ENCODE measurements around the gene RSKR.
A peak's percentile ranks its signal among the peaks of the same experiment; 100 is the strongest.
"Not testable (repeated sequence)": the region's sequence is repeated elsewhere in the genome, so short reads cannot be mapped to it uniquely, and the experiment has no call there.

Gene RSKR

DNA sequence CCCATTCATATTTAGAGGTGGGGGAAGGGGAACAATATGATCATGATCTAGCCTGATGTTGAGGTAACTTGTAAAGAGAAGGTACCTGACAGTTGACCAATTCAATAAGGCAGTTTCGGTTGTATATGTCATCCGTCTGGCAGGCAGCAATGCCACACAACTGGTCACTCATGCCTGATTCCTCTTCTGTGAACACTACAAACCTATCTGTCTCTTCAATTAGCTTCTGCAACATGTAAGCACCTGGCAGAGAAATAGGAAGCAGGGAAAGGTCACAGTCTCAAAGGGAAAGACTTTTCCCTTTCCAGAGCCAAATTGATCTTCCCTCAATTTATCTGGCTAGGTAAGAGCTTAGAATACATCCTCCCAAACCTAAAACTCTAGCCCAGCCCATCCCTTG, 10.2 kb upstream of the RSKR start:
- no peak for DNase-seq (ENCODE audit: low read depth in 4 of 4, low spot score in 1 of 4)

DNA sequence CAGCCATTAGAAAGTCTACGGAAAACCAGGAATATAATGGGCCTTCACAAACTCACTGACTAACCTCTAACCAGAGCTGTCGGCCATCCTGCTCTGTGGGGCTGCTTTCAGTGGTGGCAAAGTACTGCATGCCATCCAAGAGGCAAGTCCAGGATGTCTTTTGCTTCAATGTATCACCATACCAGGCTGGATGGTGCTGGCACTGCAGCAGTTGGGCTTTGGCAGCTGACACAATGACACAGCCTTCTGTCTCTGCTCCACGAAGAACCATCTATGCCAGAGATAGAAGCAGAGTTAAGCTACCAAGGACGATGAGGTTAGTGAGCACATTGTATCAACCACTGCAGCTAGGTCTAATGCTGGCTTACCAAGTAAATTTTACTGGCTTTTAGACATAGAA, 9.7 kb upstream of the RSKR start:
- DNase-seq (ENCODE audit: low read depth in 4 of 4, low spot score in 1 of 4), result no peak

DNA sequence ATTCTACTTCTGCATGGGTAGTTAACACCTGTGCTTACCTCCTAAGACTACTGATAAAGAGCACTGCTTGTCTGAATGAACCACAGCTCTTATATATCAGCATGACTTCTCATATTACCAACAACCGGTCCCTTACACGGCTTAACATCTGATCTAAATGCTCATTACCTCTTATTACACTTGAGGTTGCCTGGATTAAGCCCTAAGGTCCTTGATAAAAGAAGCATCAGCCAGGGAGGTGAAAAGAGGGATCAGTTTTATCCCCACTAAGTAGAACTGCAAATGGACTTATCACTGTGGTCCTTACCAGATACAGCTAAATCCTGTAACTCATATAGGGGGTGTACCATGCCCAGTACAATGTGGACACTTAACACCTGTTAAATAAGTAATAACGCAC, 8.2 kb upstream of the RSKR start:
- DNase-seq (ENCODE audit: low read depth in 4 of 4, low spot score in 1 of 4), result no peak

DNA sequence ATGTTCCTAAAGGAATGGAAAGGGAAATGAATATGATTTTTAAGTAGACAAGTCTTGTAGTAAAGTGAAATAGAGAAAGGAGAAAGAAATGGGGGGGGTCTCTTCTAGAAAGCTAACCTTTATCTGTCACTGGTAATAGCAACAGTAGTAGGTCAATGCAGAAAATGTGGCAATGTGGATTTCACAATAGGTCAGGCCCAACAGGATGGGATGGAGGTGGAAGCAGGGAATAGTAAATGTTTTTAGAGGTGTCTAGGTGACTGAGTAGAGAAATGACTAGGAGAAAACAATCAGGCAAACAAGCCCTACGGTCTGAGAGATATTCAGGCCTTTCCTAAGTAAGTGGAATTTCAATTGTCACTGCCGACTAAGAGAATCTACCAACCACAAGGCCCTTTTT, 6.0 kb upstream of the RSKR start:
- DNase-seq (ENCODE audit: low read depth in 4 of 4, low spot score in 1 of 4), result no peak

DNA sequence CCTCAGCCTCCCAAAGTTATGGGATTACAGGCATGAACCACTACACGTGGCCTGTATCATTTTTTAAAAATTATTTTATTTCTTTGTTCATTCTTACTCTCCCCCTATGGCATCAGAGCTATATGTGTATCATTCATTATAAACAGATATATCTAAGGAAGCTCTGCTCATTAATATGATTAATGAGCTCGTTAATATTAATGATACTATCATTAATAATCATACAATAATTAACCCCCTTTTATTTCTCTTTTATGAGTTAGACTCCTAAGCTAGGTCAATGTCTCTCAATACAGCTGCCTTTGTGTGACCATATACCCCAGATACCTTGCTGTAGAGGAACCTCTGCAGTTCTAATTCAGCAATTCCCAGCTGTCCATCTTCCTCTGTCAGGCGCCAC, 4.5 kb upstream of the RSKR start:
- no peak for DNase-seq (ENCODE audit: low read depth in 4 of 4, low spot score in 1 of 4)

DNA sequence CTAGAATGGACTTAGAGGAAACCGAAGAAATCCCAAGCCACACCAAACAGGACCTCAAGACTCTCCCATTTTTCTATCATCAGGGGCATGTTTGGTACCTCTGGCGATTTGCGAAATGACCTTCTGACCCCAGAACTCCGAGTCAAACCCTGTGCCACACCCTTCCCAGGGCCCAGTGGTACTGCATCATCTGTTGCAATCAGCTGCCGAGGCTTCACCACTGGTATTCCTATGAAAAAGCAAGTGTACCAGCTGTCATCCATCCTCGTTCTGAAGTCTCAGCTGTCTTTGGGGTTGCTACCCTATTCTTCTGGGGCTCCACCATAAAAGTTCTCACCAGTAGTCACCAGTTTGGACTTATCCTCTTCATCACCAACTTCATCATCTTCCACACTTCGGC, 2.3 kb upstream of the RSKR start:
- DNase-seq (ENCODE audit: low read depth in 4 of 4, low spot score in 1 of 4), result no peak

DNA sequence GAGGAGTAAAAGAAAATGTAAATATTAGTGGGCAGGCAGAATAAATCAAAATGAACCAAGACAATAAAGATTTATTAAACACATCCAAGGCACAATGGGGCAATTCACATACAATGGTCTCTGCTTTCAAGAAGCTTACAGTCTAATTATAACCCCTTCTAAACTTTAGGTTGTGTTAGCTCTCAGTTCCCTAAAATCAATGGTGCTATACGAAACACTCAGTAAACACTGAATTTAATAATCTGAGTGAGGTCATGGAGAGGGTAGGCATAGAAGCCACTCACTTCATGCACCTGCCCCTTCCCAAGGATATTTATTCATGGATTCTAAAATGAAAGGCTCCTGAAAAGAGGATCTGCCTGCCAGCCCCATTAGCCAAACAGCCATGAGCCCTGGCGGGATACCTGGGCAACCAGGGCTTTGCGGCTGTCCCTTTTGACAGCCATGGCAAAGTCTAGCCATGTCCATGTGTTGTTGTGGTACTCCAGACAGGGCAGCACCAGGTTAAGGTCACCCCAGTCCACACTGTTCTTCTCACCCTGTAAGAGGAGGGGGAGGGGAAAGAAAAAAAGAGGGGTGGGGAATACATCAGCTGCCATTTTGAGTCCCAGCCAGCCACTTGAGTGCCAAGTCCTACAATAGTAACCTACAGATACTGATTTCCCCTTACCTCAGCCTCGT, 1.4 kb upstream of the RSKR start:
- no peak for DNase-seq (ENCODE audit: low read depth in 4 of 4, low spot score in 1 of 4)

DNA sequence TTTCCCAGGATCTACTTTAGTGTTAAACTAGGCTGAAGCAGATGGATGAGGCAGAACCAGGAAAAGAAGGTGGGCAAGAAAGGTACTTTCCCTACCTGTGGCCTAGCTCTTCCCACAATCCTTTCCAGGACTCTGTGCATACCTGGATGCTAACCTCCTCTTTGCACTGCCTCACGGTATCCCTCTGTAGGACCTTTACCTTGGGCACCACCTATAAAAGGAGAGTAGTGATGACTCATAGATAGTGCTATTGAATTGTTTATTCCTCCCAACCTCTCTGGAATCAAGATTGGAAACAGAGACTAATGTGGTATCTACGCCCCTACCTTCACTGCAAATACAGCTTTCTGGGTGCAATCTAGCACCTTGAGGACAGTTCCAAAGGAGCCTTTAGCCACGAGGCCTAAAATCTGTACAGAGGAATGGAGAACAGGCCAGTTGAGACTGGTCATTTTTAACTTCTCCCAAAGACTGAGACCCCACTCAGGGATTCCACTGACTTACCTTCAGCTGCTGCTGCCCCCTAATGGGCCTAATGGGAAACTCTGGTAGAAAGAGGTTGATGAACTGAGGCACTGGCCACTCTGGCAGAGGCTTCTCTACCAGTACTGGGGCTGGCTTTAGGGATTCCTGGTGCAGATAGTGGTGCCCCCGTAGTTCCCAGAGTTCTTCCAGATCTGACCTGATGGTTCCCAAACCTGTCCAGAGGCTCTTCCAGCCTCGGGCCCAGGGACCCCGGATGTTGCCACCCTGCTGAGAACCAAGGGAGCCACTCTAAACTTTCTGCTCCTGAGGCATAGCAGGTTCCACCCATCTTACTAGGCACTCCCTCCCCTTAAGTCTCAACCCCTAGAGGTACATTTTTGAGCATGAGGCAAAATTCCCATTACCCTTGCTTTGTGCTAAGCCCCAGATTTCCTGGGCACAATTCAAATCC, 781 bp downstream of the RSKR start:
- peak in 2 of 4 experiments; percentile 12 to 13 for DNase-seq (ENCODE audit: low read depth in 4 of 4, low spot score in 1 of 4)

DNA sequence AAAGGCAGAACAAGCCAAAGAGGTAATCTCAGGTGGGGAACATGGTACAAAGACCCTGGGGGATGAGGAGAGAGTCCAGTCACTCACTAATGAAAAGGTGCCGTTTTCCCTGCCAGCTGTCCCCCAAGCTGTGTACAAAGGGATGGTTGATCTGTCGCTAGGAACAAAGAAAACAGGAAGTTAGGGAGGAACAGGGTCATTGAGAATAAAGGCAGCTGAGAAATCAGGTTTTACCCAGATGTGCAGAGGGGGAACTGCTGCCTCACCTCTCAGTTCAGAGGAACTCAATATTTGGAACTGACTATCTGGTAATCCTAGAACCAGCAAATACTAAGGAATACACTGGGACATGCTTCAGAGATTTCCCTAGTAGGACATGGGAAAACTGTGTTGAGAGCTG, 1.5 kb downstream of the RSKR start:
- no peak for DNase-seq (ENCODE audit: low read depth in 4 of 4, low spot score in 1 of 4)

DNA sequence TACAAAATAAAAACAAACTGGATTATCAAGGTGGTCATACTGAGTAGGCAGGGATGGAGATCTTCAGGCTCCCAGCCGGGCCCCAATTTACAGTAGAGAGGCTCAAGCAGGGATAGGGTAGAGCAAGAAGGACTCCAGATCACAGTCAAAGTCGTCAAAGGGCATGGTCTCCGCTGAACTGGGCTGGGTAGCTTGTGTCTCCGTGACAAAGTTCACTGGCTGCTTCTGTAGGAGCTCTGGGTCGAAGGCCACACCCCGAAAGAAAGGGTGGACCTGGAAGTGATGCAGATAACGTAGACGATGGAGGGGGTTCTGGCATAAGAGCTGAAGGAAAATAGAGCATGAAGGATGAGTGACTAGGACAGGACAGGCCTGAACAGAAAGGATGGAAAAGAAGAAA, 3.6 kb downstream of the RSKR start:
- no peak for DNase-seq (ENCODE audit: low read depth in 4 of 4, low spot score in 1 of 4)

DNA sequence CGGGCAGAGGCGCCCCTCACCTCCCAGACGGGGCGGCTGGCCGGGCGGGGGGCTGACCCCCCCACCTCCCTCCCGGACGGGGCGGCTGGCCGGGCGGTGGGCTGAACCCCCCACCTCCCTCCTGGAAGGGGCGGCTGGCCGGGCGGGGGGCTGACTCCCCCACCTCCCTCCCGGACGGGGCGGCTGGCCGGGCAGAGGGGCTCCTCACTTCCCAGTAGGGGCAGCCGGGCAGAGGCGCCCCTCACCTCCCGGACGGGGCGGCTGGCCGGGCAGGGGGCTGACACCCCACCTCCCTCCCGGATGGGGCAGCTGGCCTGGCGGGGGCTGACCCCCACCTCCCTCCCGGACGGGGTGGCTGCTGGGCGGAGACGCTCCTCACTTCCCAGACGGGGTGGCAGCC, 10.0 kb downstream of the RSKR start:
- not testable (repeated sequence) for DNase-seq (ENCODE audit: low read depth in 4 of 4, low spot score in 1 of 4)

DNA sequence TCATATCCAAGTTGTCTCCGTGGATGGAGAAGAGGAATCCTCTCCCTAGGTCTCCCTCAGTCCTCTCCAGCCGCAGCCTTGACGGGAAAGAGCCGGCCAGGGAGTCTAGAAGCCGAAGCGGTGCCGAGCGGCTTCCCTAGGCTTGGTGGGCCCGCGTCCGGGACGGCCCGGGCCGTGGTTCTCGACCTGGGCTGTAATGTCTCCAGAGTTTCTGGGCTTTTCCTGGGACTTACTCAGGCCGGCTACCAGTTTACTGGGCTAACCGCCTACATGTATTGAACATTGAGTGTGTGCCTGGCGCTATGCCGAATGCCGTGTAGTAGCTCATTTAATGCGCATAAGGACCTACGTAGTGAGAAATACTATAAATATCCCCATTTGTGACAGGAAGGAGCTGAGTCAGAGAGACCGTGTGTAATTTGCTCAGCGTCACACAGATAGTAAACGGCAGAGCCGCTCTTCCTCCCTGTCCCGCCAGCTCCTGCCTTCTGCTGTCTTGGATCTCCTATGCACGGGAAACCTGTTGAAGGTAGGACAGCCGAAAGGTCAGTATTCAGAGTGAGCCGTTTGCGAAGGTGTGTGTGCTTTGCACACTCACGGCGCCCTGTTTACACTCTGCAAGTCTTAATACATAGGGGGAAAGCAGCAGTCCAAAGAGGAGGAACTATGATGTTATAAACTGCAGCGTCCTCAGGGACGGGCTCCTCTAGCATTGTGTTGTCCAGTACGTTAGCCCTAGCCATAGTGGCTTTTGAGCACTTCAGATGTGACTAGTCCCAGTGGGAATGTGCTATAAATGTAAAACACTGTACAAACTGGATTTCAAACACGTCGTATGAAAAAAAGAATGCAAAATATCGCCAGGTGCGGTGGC, 14.4 kb downstream of the RSKR start:
- DNase-seq (ENCODE audit: low read depth in 4 of 4, low spot score in 1 of 4), result peak in 3 of 4 experiments; percentile 33 to 49 (median 49)

DNA sequence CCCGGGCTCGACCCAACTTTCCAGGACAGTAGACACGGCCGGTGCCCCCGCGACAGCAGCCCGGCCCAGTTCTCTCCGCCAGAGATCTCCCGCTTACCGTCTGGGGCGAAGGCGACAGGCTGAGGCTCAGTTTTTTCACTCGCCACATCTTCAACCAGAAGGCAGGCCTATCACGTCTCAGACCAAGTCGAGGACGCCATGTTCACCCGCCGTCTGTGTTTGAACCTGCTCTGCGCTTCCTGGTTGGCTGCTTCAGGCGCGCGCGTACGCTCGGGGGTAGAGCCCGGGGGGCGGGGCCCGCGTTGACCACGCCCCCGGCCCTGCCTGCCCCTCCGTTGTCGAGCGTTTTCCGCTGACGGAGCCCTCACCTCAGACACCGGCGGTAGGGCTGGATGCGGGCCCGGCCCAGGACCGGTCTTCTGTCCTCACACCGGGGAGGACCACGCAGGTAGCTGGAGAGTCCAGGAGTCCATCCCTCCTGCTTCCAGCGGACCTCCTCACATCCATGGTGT, 15.1 kb downstream of the RSKR start, which contains the start of gene SPAG5:
TSS of gene SPAG5 (minus strand) at position 227 of the 512 bp plus-strand sequence. CDS start at position 148, 79 bp downstream.
- DNase-seq (ENCODE audit: low read depth in 4 of 4, low spot score in 1 of 4), result peak; percentile 75 to 89 (median 86)

DNA sequence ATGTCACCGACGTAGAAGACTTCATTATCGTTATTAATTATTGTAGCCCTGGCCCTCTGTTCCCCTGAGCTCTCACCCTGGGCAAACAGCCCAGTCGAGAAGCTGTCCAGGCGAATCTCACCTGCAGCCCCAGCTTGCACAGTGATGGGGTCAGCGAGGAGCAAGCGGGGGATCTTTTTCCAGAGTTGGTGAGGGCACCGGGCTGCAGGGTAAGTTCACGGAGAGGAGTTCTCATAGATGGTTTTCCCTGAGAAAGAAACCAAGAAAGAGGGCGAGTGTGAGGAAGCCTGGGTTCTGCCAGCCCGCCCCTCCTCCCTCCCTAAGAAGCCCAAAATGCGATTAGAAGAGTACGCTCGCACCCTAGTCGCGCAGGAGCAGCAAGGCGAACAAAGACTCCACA, 15.6 kb downstream of the RSKR start:
- no peak for DNase-seq (ENCODE audit: low read depth in 4 of 4, low spot score in 1 of 4)

DNA sequence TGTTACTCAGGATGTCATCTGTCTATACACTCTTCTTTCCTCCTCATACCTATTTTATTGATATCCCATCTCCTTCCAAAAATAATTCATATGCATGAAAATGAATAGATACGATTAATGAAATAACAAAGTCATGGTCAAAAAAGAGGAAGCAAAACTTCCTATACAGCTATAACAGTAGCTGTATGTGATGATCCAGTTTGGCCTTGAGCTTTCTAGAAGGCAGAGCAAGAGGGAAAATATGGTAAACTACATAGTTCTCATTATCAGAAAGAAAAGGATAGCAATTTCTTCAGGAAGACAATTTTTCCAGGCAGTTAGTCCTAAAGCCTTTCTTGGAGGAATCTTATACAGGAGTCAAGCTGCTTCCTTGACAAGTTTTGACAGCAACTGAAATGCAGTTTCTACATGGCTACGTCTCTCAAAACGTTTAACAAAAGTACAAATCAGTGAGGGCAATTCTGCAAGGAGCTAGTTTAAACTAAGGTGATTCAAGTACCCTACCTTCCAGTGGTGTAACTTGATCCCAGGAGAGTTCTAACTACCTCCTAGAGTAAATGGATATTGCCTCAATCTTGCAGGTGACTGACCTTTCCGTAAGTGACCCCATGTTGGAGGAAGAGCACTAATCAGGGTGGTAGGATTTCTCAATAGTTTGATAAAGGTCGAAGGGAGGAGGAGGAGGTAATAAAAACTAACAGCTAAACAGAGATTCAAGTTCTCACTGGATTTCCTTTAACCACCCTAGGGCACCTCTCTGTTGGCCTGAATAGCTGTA, 16.2 kb downstream of the RSKR start:
- no peak for DNase-seq (ENCODE audit: low read depth in 4 of 4, low spot score in 1 of 4)

DNA sequence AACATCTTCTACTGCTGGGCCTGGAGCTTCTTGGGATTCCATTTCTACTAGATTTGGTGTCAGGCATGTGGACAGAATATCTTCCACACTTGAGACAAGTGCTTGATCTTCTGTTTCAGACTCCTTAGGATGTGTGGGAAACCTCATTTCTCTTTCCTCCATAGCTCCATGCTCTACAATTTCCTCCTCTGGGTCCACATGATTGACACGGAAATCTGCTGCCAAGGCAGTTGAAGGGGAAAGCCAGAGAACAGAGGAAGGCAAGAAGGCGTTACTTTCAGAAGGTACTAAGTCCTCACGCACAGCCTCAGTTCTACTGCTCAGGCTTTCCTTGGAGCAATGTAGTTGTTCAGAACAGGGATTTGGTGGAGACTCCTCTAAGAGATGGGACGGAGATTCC, 21.7 kb downstream of the RSKR start:
- no peak for DNase-seq (ENCODE audit: low read depth in 4 of 4, low spot score in 1 of 4)

DNA sequence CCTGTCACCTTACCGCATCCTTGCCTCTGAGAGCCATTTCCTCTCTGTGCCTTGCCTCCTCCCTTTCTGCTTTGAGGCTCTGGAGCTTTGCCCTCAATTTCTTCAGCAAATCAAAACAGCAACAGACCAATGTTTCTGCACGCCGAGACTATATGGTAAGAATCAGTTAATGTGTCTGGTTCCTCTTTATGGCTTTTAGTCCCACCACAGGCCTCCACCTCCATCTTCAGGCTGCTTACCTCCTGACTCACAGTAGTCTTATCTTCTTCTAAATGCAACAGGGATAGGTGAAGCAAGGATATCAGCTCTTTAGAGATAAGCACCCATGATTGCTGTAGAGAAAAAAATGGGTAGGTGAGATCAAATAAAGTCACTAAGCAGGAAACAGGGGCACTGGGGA, 28.1 kb downstream of the RSKR start:
- DNase-seq (ENCODE audit: low read depth in 4 of 4, low spot score in 1 of 4), result no peak

DNA sequence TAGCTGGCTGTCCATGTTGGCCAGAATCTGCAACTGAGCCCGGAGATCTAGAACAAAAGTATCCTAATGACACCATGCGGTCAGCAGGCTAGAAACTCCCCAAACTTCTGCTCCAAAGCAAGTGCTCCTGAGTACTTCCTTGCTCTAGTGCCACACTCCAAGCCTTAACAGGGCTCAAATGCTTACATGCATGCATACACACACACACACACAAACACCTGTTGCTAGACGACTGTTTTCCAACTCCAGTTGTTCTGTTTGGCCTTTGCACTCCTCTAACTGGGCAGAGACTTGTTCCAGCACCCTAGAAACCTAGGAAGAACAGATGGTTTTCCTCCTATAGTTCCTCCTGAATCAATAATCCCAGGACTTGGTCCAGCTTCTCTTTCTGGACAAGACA, 29.6 kb downstream of the RSKR start:
- no peak for DNase-seq (ENCODE audit: low read depth in 4 of 4, low spot score in 1 of 4)

DNA sequence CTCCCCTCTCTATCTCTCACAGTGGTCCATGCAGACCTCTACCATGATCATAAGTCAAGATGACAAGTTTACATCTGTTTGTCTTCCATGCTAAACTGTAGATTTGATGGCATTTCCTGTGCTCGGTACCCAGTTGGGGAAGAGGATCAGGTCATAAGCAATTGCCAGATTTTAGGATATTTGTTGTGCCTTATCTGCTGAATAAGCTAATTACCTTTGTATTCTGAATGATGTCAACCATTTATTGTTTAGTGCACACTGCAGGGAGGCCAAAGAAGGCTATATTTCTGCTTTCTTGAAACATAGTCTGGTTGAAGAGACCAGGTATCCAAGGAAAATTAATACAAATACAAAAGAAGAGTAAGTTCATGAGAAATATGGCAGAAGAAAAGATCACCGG, 31.5 kb downstream of the RSKR start:
- no peak for DNase-seq (ENCODE audit: low read depth in 4 of 4, low spot score in 1 of 4)

DNA sequence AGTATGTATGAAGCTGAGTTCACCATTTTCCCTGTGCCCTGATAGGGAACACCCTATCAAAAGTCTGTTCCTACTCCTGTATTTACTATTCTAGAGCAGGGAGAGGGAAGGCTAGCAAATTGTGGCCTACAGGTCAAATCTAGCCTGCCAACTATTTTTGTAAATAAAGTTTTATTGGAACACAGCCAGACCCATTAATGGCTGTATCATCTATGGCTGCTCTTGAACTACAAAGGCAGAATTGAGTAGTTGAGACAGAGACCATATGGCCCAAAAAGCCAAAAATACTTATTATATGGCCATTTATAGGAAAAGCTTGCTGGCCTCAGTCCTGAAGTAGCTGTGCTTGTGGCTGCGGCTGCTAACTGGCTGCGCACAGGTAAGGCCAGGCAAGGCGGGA, 33.0 kb downstream of the RSKR start:
- DNase-seq (ENCODE audit: low read depth in 4 of 4, low spot score in 1 of 4), result no peak
